ENCODE data around the gene FIGNL2. TPM values are rescaled to one million over a fixed set of nuclear protein-coding genes. Genes with fewer than 3 reads are reported as not detected.

Gene FIGNL2, protein sequence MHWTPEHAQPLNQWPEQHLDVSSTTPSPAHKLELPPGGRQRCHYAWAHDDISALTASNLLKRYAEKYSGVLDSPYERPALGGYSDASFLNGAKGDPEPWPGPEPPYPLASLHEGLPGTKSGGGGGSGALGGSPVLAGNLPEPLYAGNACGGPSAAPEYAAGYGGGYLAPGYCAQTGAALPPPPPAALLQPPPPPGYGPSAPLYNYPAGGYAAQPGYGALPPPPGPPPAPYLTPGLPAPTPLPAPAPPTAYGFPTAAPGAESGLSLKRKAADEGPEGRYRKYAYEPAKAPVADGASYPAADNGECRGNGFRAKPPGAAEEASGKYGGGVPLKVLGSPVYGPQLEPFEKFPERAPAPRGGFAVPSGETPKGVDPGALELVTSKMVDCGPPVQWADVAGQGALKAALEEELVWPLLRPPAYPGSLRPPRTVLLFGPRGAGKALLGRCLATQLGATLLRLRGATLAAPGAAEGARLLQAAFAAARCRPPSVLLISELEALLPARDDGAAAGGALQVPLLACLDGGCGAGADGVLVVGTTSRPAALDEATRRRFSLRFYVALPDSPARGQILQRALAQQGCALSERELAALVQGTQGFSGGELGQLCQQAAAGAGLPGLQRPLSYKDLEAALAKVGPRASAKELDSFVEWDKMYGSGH
- total RNA-seq = 0.39 and 0.69 TPM in 2 replicates

GRCh38 chr12:51848326-51848727 lies at the start of gene FIGNL2:
Gene FIGNL2, minus strand, starts transcription at chr12:51848718. Its CDS starts 26,305 bp downstream, at chr12:51822413.
- ATAC-seq (ENCODE audit: low read depth) = no peak
- H3K27me3 Mint-ChIP-seq = peaks cover 54% of the 10 kb centered on the region
- no peak within 1 kb of the TSS for H3K27ac Mint-ChIP-seq
- no peak for DNase-seq
- ChIA-PET POLR2A (no interaction called here), CTCF (no interaction called here)
- TF ChIP-seq, protein P1, sequence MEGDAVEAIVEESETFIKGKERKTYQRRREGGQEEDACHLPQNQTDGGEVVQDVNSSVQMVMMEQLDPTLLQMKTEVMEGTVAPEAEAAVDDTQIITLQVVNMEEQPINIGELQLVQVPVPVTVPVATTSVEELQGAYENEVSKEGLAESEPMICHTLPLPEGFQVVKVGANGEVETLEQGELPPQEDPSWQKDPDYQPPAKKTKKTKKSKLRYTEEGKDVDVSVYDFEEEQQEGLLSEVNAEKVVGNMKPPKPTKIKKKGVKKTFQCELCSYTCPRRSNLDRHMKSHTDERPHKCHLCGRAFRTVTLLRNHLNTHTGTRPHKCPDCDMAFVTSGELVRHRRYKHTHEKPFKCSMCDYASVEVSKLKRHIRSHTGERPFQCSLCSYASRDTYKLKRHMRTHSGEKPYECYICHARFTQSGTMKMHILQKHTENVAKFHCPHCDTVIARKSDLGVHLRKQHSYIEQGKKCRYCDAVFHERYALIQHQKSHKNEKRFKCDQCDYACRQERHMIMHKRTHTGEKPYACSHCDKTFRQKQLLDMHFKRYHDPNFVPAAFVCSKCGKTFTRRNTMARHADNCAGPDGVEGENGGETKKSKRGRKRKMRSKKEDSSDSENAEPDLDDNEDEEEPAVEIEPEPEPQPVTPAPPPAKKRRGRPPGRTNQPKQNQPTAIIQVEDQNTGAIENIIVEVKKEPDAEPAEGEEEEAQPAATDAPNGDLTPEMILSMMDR (IDR thresholded peaks at IDR 0.05) = no peak
- intact Hi-C loops (cut with micrococcal nuclease) = no loop called here
- no peaks in the 10 kb centered on the region for H3K9me3 Mint-ChIP-seq
- peaks cover 15% of the 10 kb centered on the region for H3K4me1 Mint-ChIP-seq
- peak within 1 kb of the TSS; percentile 57 for H3K4me3 Mint-ChIP-seq
- no peaks in the 10 kb centered on the region for H3K36me3 Mint-ChIP-seq (ENCODE audit: low read depth)

GRCh38 chr12:51897181-51897580 lies 48.7 kb upstream of the FIGNL2 start:
- H3K4me3 Mint-ChIP-seq = no peak overlapping the region
- H3K4me1 Mint-ChIP-seq = no peaks in the 10 kb centered on the region
- intact Hi-C loops (cut with micrococcal nuclease) = no loop called here
- H3K27me3 Mint-ChIP-seq = peaks cover 16% of the 10 kb centered on the region
- TF ChIP-seq, protein P1 (IDR thresholded peaks at IDR 0.05) = no peak
- no peaks in the 10 kb centered on the region for H3K36me3 Mint-ChIP-seq (ENCODE audit: low read depth)
- DNase-seq (no peak), ATAC-seq (ENCODE audit: low read depth) (no peak)
- CTCF ChIA-PET = no interaction called here
- no peak overlapping the region for H3K27ac Mint-ChIP-seq
- no peaks in the 10 kb centered on the region for H3K9me3 Mint-ChIP-seq
- POLR2A ChIA-PET = no interaction called here

DNA sequence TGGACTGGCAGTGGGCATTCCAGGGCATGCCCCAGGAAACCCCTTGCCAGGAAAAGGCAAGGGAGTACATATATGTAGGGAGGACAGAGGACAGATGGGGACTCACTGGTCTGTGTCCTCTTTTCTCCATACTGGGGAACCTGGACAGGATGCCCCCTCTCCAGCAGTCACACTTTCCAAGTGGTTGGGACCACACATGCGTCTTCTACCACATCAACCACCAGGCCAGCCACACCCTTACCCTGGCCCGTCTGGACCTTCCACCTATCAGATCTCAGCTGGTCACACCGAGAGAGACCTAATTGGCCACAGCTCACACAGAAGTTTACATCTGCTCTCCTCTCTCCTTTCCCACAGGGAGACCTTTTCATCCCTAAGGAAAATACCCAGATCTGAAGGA lies 47.7 kb upstream of the FIGNL2 start:
- TF ChIP-seq, protein P1 (IDR thresholded peaks at IDR 0.05) = no peak
- POLR2A ChIA-PET = no interaction called here
- H3K4me3 Mint-ChIP-seq = no peak overlapping the region

GRCh38 chr12:51895378-51896135 lies 47.0 kb upstream of the FIGNL2 start:
- TF ChIP-seq, protein P1 (IDR thresholded peaks at IDR 0.05) = no peak
- CTCF ChIA-PET = no interaction called here
- POLR2A ChIA-PET = no interaction called here
- intact Hi-C loops (cut with micrococcal nuclease) = no loop called here
- H3K27me3 Mint-ChIP-seq = peaks cover 16% of the 10 kb centered on the region
- no peaks in the 10 kb centered on the region for H3K4me1 Mint-ChIP-seq
- no peak for DNase-seq
- no peaks in the 10 kb centered on the region for H3K9me3 Mint-ChIP-seq
- no peaks in the 10 kb centered on the region for H3K36me3 Mint-ChIP-seq (ENCODE audit: low read depth)
- H3K27ac Mint-ChIP-seq = no peak overlapping the region
- no peak overlapping the region for H3K4me3 Mint-ChIP-seq
- ATAC-seq (ENCODE audit: low read depth) = no peak

More for the DNA sequence above, 47.7 kb upstream of the FIGNL2 start:
- CTCF ChIA-PET = no interaction called here
- peaks cover 16% of the 10 kb centered on the region for H3K27me3 Mint-ChIP-seq
- no peaks in the 10 kb centered on the region for H3K36me3 Mint-ChIP-seq (ENCODE audit: low read depth)
- no peaks in the 10 kb centered on the region for H3K9me3 Mint-ChIP-seq
- intact Hi-C loops (cut with micrococcal nuclease) = no loop called here
- no peak for ATAC-seq (ENCODE audit: low read depth)
- DNase-seq = no peak
- no peaks in the 10 kb centered on the region for H3K4me1 Mint-ChIP-seq
- H3K27ac Mint-ChIP-seq = no peak overlapping the region

GRCh38 chr12:51893786-51894185 lies 45.3 kb upstream of the FIGNL2 start:
- intact Hi-C loops (cut with micrococcal nuclease) = loop anchor here (2.0 kb wide), 1 partner anchor 131 kb away; no protein-coding TSS in a partner anchor
- no peaks in the 10 kb centered on the region for H3K9me3 Mint-ChIP-seq
- H3K36me3 Mint-ChIP-seq (ENCODE audit: low read depth) = no peaks in the 10 kb centered on the region
- H3K27ac Mint-ChIP-seq = no peak overlapping the region
- ChIA-PET POLR2A (interaction anchor here (1.2 kb wide), 1 partner anchor 78 kb away, joined by 3 read pairs; no protein-coding TSS in a partner anchor), CTCF (interaction anchor here (1.2 kb wide), 1 partner anchor 87 kb away, joined by 4 read pairs; no protein-coding TSS in a partner anchor)
- no peak for ATAC-seq (ENCODE audit: low read depth)
- TF ChIP-seq, protein P1 (IDR thresholded peaks at IDR 0.05) = no peak
- peaks cover 13% of the 10 kb centered on the region for H3K27me3 Mint-ChIP-seq
- no peaks in the 10 kb centered on the region for H3K4me1 Mint-ChIP-seq
- no peak overlapping the region for H3K4me3 Mint-ChIP-seq
- DNase-seq = no peak
